Loucy (cell line): Measurements from ENCODE around the gene ATP11B.

Experiments
- H2AFZ ChIP-seq: fragments of 200-600 bp; sonication (generic); 2 replicates; pipeline ENCODE4 v1.6.0; 2016; ENCODE audit warnings: antibody characterized with exemption, mild to moderate bottlenecking, low read length, moderate library complexity
- H3F3A ChIP-seq: fragments of 200-600 bp; 2 replicates; pipeline ENCODE4 v1.6.0; 2016; ENCODE audit warnings: antibody characterized with exemption, low read depth, mild to moderate bottlenecking
- H3K27me3 ChIP-seq: fragments of 200-600 bp; sonication (generic); 2 replicates; pipeline ENCODE4 v1.6.1; 2014; ENCODE audit warnings: low read length, mild to moderate bottlenecking; ENCODE audit not compliant: insufficient read depth, poor library complexity, severe bottlenecking
- H3K36me3 ChIP-seq: fragments of 200-600 bp; sonication (generic); 2 replicates; pipeline ENCODE4 v1.6.1; 2016; ENCODE audit warnings: low read length; ENCODE audit not compliant: insufficient read depth
- H3K4me1 ChIP-seq: fragments of 200-600 bp; sonication (generic); 2 replicates; pipeline ENCODE4 v1.5.1; 2014; ENCODE audit warnings: low read length, mild to moderate bottlenecking; ENCODE audit not compliant: insufficient read depth, poor library complexity, severe bottlenecking
- H3K4me2 ChIP-seq: fragments of 200-600 bp; sonication (generic); 2 replicates; pipeline ENCODE4 v1.6.0; 2014; ENCODE audit warnings: antibody characterized with exemption, low read length, low read depth, mild to moderate bottlenecking; ENCODE audit not compliant: poor library complexity, severe bottlenecking
- H3K4me3 ChIP-seq: fragments of 200-600 bp; sonication (generic); 2 replicates; pipeline ENCODE4 v1.5.1; 2014; ENCODE audit warnings: low read length, mild to moderate bottlenecking, mixed read lengths; ENCODE audit not compliant: poor library complexity, severe bottlenecking
- H3K79me2 ChIP-seq: fragments of 200-600 bp; sonication (generic); 2 replicates; pipeline ENCODE4 v1.6.1; 2014; ENCODE audit warnings: low read length; ENCODE audit not compliant: insufficient read depth
- H3K9ac ChIP-seq: fragments of 200-600 bp; sonication (generic); 2 replicates; pipeline ENCODE4 v1.6.0; 2014; ENCODE audit warnings: mild to moderate bottlenecking, low read depth, low read length, moderate library complexity; ENCODE audit not compliant: poor library complexity, severe bottlenecking
- H3K9me2 ChIP-seq: fragments of 200-600 bp; sonication (generic); replicated peaks from 2 replicates; pipeline ENCODE4 v1.6.1; 2016; ENCODE audit warnings: low read depth, low read length, mixed read lengths
- H3K9me3 ChIP-seq: fragments of 200-600 bp; sonication (generic); 2 replicates; pipeline ENCODE4 v1.6.1; 2014; ENCODE audit warnings: mild to moderate bottlenecking, antibody characterized with exemption, low read length, low read depth; ENCODE audit not compliant: insufficient read depth
- H4K20me1 ChIP-seq: fragments of 200-600 bp; sonication (generic); 2 replicates; pipeline ENCODE4 v1.6.0; 2014; ENCODE audit warnings: antibody characterized with exemption, low read length, mild to moderate bottlenecking; ENCODE audit not compliant: insufficient read depth, poor library complexity, severe bottlenecking
- EZH2phosphoT487 ChIP-seq: fragments of 200-600 bp; IDR thresholded peaks from 2 replicates; pipeline ENCODE4 v1.6.1; 2018; ENCODE audit warnings: antibody characterized with exemption, mild to moderate bottlenecking, moderate library complexity, borderline replicate concordance
- TF ChIP-seq, protein P1 (sequence below): fragments of 200-600 bp; sonication (generic); conservative IDR thresholded peaks from 2 replicates; pipeline ENCODE4 v1.5.1; 2014; ENCODE audit warnings: mild to moderate bottlenecking, antibody characterized with exemption, low read length

ATP11B gene

DNA sequence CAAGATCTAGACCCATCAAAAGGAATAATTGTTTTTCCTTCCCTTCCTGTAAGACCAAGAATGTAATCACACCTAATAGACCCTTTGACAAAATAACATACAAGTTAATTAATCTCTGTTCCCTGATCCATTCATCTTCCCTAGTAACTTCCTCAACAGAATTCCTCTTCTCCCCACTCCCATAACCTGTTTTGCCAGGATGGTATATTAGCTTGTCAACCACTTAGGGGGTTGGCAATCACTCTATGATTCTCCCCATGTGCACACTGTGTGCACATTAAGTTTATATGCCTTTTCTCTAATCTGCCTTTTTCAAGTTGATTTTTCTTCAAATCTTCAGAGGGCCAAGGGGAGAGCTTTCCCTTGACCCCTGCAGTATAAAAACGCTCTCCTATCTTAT is 2.7 kb upstream of the ATP11B start:
- Histone ChIP-seq H3K4me1 (peaks cover 8% of the 10 kb centered on the region), H3K9me3 (no peaks in the 10 kb centered on the region), H3F3A (peaks cover 1% of the 10 kb centered on the region; the same call in 1 of the 2 replicates), H3K9me2 (no peaks in the 10 kb centered on the region), H3K9ac (no peak overlapping the region), H2AFZ (no peak overlapping the region), H3K4me2 (no peak overlapping the region), H3K27me3 (peaks cover 88% of the 10 kb centered on the region), H3K4me3 (no peak overlapping the region), H3K36me3 (no peaks in the 10 kb centered on the region), H3K79me2 (no peaks in the 10 kb centered on the region), H4K20me1 (no peaks in the 10 kb centered on the region)
- TF ChIP-seq, protein P1, sequence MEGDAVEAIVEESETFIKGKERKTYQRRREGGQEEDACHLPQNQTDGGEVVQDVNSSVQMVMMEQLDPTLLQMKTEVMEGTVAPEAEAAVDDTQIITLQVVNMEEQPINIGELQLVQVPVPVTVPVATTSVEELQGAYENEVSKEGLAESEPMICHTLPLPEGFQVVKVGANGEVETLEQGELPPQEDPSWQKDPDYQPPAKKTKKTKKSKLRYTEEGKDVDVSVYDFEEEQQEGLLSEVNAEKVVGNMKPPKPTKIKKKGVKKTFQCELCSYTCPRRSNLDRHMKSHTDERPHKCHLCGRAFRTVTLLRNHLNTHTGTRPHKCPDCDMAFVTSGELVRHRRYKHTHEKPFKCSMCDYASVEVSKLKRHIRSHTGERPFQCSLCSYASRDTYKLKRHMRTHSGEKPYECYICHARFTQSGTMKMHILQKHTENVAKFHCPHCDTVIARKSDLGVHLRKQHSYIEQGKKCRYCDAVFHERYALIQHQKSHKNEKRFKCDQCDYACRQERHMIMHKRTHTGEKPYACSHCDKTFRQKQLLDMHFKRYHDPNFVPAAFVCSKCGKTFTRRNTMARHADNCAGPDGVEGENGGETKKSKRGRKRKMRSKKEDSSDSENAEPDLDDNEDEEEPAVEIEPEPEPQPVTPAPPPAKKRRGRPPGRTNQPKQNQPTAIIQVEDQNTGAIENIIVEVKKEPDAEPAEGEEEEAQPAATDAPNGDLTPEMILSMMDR: no peak
- TF ChIP-seq EZH2phosphoT487: no peak

DNA sequence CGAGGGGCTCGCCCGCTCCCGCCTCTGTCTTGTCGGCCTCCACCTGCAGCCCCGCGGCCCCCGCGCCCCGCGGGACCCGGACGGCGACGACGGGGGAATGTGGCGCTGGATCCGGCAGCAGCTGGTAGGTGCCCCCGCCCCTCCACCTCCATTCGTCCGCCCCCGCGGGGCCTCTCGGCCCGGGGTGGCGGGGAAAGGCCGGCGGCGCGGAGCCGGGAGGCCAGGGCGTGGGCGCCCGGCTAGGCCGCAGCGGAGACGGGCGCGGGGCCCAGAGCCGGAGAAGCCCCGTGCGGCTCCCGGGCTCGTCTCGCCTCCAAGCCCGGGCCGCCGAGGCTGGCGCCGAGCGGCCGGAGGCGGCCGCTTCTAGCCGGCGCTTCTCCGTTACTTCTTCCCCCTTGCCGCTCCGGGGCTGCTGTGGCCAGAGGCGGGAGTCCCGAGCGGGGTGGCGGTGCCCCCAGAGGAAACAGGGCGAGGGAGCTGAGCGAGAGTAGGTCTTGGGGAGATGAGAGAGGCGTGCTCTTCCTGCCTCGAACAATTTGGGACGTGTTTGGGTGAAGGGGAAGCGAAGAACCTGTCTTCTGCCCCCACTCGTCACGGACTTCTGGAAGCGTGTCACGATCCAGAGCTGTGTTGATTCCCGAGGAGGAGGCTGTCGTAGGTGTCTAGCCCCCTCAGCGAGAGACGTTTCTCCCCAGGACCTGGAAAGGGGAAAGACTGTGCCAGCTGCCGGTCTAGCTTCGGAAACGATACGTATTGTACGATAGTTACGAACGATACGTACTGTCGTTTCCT is 555 bp downstream of the ATP11B start:
- H3F3A ChIP-seq: peaks cover 2% of the 10 kb centered on the region; the same call in 1 of the 2 replicates
- H3K4me3 ChIP-seq: no peak overlapping the region
- H3K9me3 ChIP-seq: no peaks in the 10 kb centered on the region
- H3K9ac ChIP-seq: no peak overlapping the region
- peaks cover 85% of the 10 kb centered on the region for H3K27me3 ChIP-seq
- no peaks in the 10 kb centered on the region for H3K79me2 ChIP-seq
- H3K36me3 ChIP-seq: no peaks in the 10 kb centered on the region
- H3K4me1 ChIP-seq: peaks cover 11% of the 10 kb centered on the region
- no peak for TF ChIP-seq EZH2phosphoT487
- TF ChIP-seq, protein P1: no peak
- no peak overlapping the region for H3K4me2 ChIP-seq
- no peaks in the 10 kb centered on the region for H4K20me1 ChIP-seq
- no peak overlapping the region for H2AFZ ChIP-seq
- H3K9me2 ChIP-seq: no peaks in the 10 kb centered on the region

DNA sequence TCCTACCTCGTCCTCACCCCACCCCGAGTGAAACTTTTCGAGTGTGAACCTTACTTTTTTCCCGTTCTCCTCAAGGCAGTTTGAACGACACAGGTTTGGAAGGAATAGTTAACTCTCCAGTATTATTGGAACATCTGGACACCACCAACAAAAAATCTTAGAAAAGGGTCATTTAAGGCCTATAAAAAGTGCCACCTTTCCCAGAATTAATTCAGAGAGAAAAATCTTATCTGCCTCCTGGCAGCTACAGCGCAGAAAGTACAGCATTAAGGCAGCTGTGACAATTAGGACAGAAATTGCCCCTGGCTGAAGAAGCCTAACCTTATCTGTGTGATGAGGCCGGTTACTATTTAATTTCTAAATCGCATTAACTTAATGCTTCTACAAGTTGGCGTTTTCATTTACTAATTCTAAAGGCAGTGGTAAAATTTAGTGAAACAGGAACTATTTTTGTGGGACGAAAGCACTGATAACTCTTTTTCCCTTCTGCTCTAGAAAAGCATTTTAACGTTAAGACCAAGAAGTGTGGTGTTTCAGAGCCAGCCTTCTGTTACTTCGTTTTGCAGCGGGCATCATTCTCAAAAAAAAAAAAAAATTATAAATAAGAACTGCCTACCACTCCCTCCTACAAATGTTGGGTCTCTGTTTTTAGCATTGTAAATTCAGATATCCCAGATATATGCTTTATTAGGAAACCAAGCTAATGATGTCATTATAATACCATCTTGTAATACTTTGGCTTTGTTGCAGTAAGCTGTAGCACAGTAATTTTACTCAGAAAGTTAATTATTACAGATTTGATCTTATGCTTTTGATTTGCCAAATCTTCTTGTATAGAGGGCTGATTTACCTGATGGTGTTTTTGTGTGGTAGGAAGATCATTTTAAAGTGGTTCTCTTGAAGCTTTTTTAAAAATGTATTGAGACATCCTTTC is 1.4 kb downstream of the ATP11B start:
- Histone ChIP-seq H3K9ac (no peak overlapping the region), H3K79me2 (no peaks in the 10 kb centered on the region), H3K27me3 (peaks cover 85% of the 10 kb centered on the region), H3K9me2 (no peaks in the 10 kb centered on the region), H3K4me2 (no peak overlapping the region), H3K36me3 (no peaks in the 10 kb centered on the region), H3K4me1 (peaks cover 11% of the 10 kb centered on the region), H2AFZ (no peak overlapping the region), H4K20me1 (no peaks in the 10 kb centered on the region), H3F3A (peaks cover 2% of the 10 kb centered on the region; the same call in 1 of the 2 replicates), H3K4me3 (no peak overlapping the region), H3K9me3 (no peaks in the 10 kb centered on the region)
- TF ChIP-seq EZH2phosphoT487: no peak
- TF ChIP-seq, protein P1: no peak
